HCT116 (cell line): Measurements from ENCODE around the gene TRPM6. TPM values are rescaled to one million over a fixed set of nuclear protein-coding genes. Genes with fewer than 3 reads are reported as not detected.

Experiments used
- ATAC-seq: fragments of 200-7000 bp; cut with Tn5 transposase; 2 replicates; pipeline ENCODE4 v1.9.1; 2020; ENCODE audit warnings: mild to moderate bottlenecking, moderate library complexity
- BruUV-seq: library from RNA; stranded (reverse); fragments of 400-500 nt; replicated peaks from 2 replicates; lab custom pipeline; 2021; lab: Mats Ljungman, UMichigan
- CTCF ChIA-PET: fragments of 300-600 bp; sonication (Branson Sonifier 250); formaldehyde crosslinking; loops from one replicate; lab custom pipeline; 2021; ENCODE audit warnings: antibody characterized with exemption; lab: Charles Lee
- POLR2A ChIA-PET: fragments of 300-600, 350-600 bp; sonication (Branson Sonifier 250); formaldehyde crosslinking; loops from one replicate; lab custom pipeline; 2021; ENCODE audit warnings: antibody characterized with exemption; lab: Charles Lee
- RAD21 ChIA-PET, 2 experiments: fragments of 300-600 bp; sonication (Branson Sonifier 250); formaldehyde crosslinking; loops; one replicate each; lab custom pipeline; 2023; ENCODE audit warnings: low total read pairs in 2 of 2; ENCODE audit not compliant: uncharacterized antibody in 2 of 2, unreplicated experiment in 2 of 2, low non-redundant PET in 1 of 2; lab: Charles Lee
- DNase-seq: peaks from one replicate; pipeline ENCODE4 v3.0.0-alpha.2; 2010; ENCODE audit warnings: low read depth, low spot score
- H2AFZ ChIP-seq: fragments of 200-600 bp; shearing (Covaris generic), sonication (generic); 2 replicates; pipeline ENCODE4 v1.6.1; 2017; ENCODE audit warnings: low read depth, mixed run types, mixed read lengths, antibody characterized with exemption, low read length; ENCODE audit not compliant: poor library complexity, severe bottlenecking
- H3K27ac ChIP-seq: 2 replicates; pipeline ENCODE4 v1.5.1; 2012; ENCODE audit warnings: low read depth, low read length
- H3K27me3 ChIP-seq: fragments of 200-600 bp; sonication (generic); 2 replicates; pipeline ENCODE4 v1.6.1; 2016; ENCODE audit warnings: mixed run types, low read length, mixed read lengths; ENCODE audit not compliant: insufficient read depth
- H3K36me3 ChIP-seq, 2 experiments: fragments of 200-500 bp in 1 of 2; fragments of 200-600 bp in 1 of 2; sonication (Bioruptor generic) in 1 of 2; sonication (generic) in 1 of 2; 2 replicates each; pipeline versions ENCODE4 v1.5.1 to v1.6.1; 2014 to 2016; ENCODE audit warnings: low read length in 2 of 2, inconsistent platforms in 1 of 2, mixed read lengths in 1 of 2, mixed run types in 1 of 2; ENCODE audit not compliant: insufficient read depth in 2 of 2, control insufficient read depth in 1 of 2
- H3K4me1 ChIP-seq, 2 experiments: fragments of 200-600 bp in 1 of 2; sonication (generic) in 1 of 2; 2 replicates each; pipeline versions ENCODE4 v1.5.1 to v1.6.1; 2012 to 2017; ENCODE audit warnings: low read length in 2 of 2, inconsistent platforms in 1 of 2, mild to moderate bottlenecking in 1 of 2, mixed read lengths in 1 of 2, mixed run types in 1 of 2, moderate library complexity in 1 of 2; ENCODE audit not compliant: insufficient read depth in 2 of 2, control insufficient read depth in 1 of 2
- H3K4me2 ChIP-seq: fragments of 200-600 bp; sonication (generic); 2 replicates; pipeline ENCODE4 v1.6.1; 2017; ENCODE audit warnings: mixed run types, low read length, mixed read lengths
- H3K4me3 ChIP-seq, 2 experiments: fragments of 200-600 bp in 1 of 2; sonication (generic) in 1 of 2; replicated peaks in 1 of 2; 2 replicates each; pipeline ENCODE4 v1.5.1; 2011 to 2016; ENCODE audit warnings: low read length in 2 of 2, control low read depth in 1 of 2, low read depth in 1 of 2, mild to moderate bottlenecking in 1 of 2, mixed read lengths in 1 of 2, mixed run types in 1 of 2
- H3K79me2 ChIP-seq: fragments of 200-600 bp; sonication (generic); 2 replicates; pipeline ENCODE4 v1.6.1; 2017; ENCODE audit warnings: mild to moderate bottlenecking, mixed run types, low read length, moderate library complexity, mixed read lengths; ENCODE audit not compliant: insufficient read depth
- H3K9ac ChIP-seq: fragments of 200-600 bp; sonication (generic); 2 replicates; pipeline ENCODE4 v1.6.1; 2016; ENCODE audit warnings: low read length, mixed read lengths
- H3K9me2 ChIP-seq: fragments of 200-600 bp; sonication (generic), shearing (Covaris generic); 2 replicates; pipeline ENCODE4 v1.6.1; 2017; ENCODE audit warnings: mixed run types, mild to moderate bottlenecking, moderate library complexity; ENCODE audit not compliant: insufficient read depth
- H3K9me3 ChIP-seq, 2 experiments: fragments of 200-500 bp in 1 of 2; fragments of 200-600 bp in 1 of 2; sonication (Bioruptor generic) in 1 of 2; sonication (generic) in 1 of 2; 2 replicates each; pipeline ENCODE4 v1.6.1; 2014 to 2017; ENCODE audit warnings: low read length in 2 of 2, mixed read lengths in 2 of 2, inconsistent platforms in 1 of 2, low read depth in 1 of 2, mild to moderate bottlenecking in 1 of 2, mixed run types in 1 of 2, moderate library complexity in 1 of 2; ENCODE audit not compliant: control insufficient read depth in 1 of 2, insufficient read depth in 1 of 2
- H4K20me1 ChIP-seq: fragments of 200-600 bp; sonication (generic), shearing (Covaris generic); 2 replicates; pipeline ENCODE4 v1.6.1; 2017; ENCODE audit warnings: mixed run types, mild to moderate bottlenecking, moderate library complexity; ENCODE audit not compliant: insufficient read depth
- CEBPB ChIP-seq: IDR thresholded peaks from 2 replicates; pipeline ENCODE4 v1.6.1; 2012; ENCODE audit warnings: low read depth
- EGR1 ChIP-seq: IDR thresholded peaks from 2 replicates; pipeline ENCODE4 v1.6.1; 2012; ENCODE audit warnings: low read depth
- EZH2 ChIP-seq: fragments of 200-600 bp; sonication (generic); IDR thresholded peaks from 2 replicates; pipeline ENCODE4 v1.6.1; 2017; ENCODE audit warnings: antibody characterized with exemption, mixed run types
- EZH2phosphoT487 ChIP-seq: fragments of 200-600 bp; IDR thresholded peaks from 2 replicates; pipeline ENCODE4 v1.6.1; 2018; ENCODE audit warnings: antibody characterized with exemption, borderline replicate concordance
- JUND ChIP-seq: IDR thresholded peaks from 2 replicates; pipeline ENCODE4 v1.6.1; 2012
- POLR2A ChIP-seq: IDR thresholded peaks from 2 replicates; pipeline ENCODE4 v1.7.0; 2011; ENCODE audit warnings: borderline replicate concordance; ENCODE audit not compliant: insufficient read depth, insufficient read length; ENCODE audit errors: extremely low read depth
- POLR2AphosphoS5 ChIP-seq: IDR thresholded peaks from 2 replicates; pipeline ENCODE4 v1.6.1; 2011; ENCODE audit warnings: mild to moderate bottlenecking, low read depth, low read length, moderate library complexity
- REST ChIP-seq: IDR thresholded peaks from 2 replicates; pipeline ENCODE4 v1.6.1; 2012; ENCODE audit warnings: low read depth
- SIN3A ChIP-seq: IDR thresholded peaks from 2 replicates; pipeline ENCODE4 v1.6.1; 2012; ENCODE audit warnings: low read depth
- SP1 ChIP-seq: IDR thresholded peaks from 2 replicates; pipeline ENCODE4 v1.6.1; 2012; ENCODE audit warnings: low read depth
- TCF7L2 ChIP-seq: IDR thresholded peaks from 2 replicates; pipeline ENCODE4 v1.7.0; 2011; ENCODE audit warnings: borderline replicate concordance, inconsistent platforms; ENCODE audit not compliant: insufficient read depth, insufficient read length; ENCODE audit errors: extremely low read depth
- YY1 ChIP-seq: IDR thresholded peaks from 2 replicates; pipeline ENCODE4 v1.6.1; 2011; ENCODE audit warnings: low read length, low read depth, moderate library complexity, mild to moderate bottlenecking; ENCODE audit not compliant: insufficient replicate concordance; ENCODE audit errors: extremely low read depth
- ZBTB33 ChIP-seq: IDR thresholded peaks from 2 replicates; pipeline ENCODE4 v1.6.1; 2011; ENCODE audit warnings: mild to moderate bottlenecking, low read length, moderate library complexity; ENCODE audit not compliant: insufficient replicate concordance; ENCODE audit errors: extremely low read depth
- ZFX ChIP-seq: fragments of 450-650 bp; IDR thresholded peaks from 2 replicates; pipeline ENCODE4 v1.6.1; 2017
- ZNF274 ChIP-seq: fragments of 200-500 bp; sonication (Bioruptor generic); IDR thresholded peaks from 2 replicates; pipeline ENCODE4 v1.6.1; 2014; ENCODE audit warnings: mild to moderate bottlenecking, low read depth, low read length, inconsistent platforms
- intact Hi-C: fragments of 100-400 bp; cut with micrococcal nuclease; formaldehyde crosslinking; loops from 2 replicates; pipeline ENCODE4 v1.10.0; 2022
- total RNA-seq: library from RNA; stranded (reverse); gene quantifications from one replicate; pipeline ENCODE4 v1.2.1, GENCODE V29; 2021; ENCODE audit not compliant: unreplicated experiment
- TF ChIP-seq, protein P1 (sequence below): IDR thresholded peaks from 2 replicates; pipeline ENCODE4 v1.6.1; 2012
- TF ChIP-seq, protein P2 (sequence below), 3 experiments: fragments of 200-600 bp in 1 of 3; sonication (generic) in 1 of 3; IDR thresholded peaks in 2 of 3; conservative IDR thresholded peaks in 1 of 3; 2 replicates each; pipeline ENCODE4 v1.5.1; 2012 to 2017; ENCODE audit warnings: low read depth in 2 of 3, low read length in 2 of 3, antibody characterized with exemption in 1 of 3, borderline replicate concordance in 1 of 3, control low read depth in 1 of 3, mild to moderate bottlenecking in 1 of 3, mixed read lengths in 1 of 3, mixed run types in 1 of 3, moderate library complexity in 1 of 3; ENCODE audit not compliant: insufficient read depth in 1 of 3
- TF ChIP-seq, protein P3 (sequence below): IDR thresholded peaks from 2 replicates; pipeline ENCODE4 v1.6.1; 2012

The TRPM6 gene
- total RNA-seq, 1 experiment from 2014 or later: 0.44 TPM

GRCh38 chr9:74855072-74855471 lies 32.6 kb downstream of the TRPM6 start:
- Histone ChIP-seq H3K79me2 (no peaks in the 10 kb centered on the region), H3K9me2 (no peaks in the 10 kb centered on the region), H3K4me3 (no peak overlapping the region), H2AFZ (no peak overlapping the region), H3K9ac (no peak overlapping the region), H4K20me1 (no peaks in the 10 kb centered on the region), H3K27ac (no peak overlapping the region), H3K4me1 (peaks cover 0 to 5% of the 10 kb centered on the region in 2 experiments; a peak in 1 of 4 replicates), H3K36me3 (no peaks in the 10 kb centered on the region), H3K27me3 (no peaks in the 10 kb centered on the region), H3K4me2 (no peak overlapping the region), H3K9me3 (no peaks in the 10 kb centered on the region)
- CTCF ChIA-PET: no interaction called here
- TF ChIP-seq, protein P1, sequence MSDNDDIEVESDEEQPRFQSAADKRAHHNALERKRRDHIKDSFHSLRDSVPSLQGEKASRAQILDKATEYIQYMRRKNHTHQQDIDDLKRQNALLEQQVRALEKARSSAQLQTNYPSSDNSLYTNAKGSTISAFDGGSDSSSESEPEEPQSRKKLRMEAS: no peak
- TF ChIP-seq EZH2phosphoT487: no peak
- no peak for TF ChIP-seq EZH2
- TF ChIP-seq, protein P2, sequence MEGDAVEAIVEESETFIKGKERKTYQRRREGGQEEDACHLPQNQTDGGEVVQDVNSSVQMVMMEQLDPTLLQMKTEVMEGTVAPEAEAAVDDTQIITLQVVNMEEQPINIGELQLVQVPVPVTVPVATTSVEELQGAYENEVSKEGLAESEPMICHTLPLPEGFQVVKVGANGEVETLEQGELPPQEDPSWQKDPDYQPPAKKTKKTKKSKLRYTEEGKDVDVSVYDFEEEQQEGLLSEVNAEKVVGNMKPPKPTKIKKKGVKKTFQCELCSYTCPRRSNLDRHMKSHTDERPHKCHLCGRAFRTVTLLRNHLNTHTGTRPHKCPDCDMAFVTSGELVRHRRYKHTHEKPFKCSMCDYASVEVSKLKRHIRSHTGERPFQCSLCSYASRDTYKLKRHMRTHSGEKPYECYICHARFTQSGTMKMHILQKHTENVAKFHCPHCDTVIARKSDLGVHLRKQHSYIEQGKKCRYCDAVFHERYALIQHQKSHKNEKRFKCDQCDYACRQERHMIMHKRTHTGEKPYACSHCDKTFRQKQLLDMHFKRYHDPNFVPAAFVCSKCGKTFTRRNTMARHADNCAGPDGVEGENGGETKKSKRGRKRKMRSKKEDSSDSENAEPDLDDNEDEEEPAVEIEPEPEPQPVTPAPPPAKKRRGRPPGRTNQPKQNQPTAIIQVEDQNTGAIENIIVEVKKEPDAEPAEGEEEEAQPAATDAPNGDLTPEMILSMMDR (IDR thresholded peaks at IDR 0.05 in 2 of 3, conservative IDR thresholded peaks at IDR 0.05 in 1 of 3; ENCODE audit: borderline replicate concordance in 1 of 3, insufficient read depth in 1 of 3, low read depth in 2 of 3, low read length in 2 of 3): no peak
- TF ChIP-seq SIN3A: no peak
- no peak for TF ChIP-seq POLR2A
- TF ChIP-seq YY1: no peak
- no peak for TF ChIP-seq ZBTB33
- TF ChIP-seq JUND: no peak
- no peak for TF ChIP-seq CEBPB
- TF ChIP-seq ZNF274: no peak
- TF ChIP-seq EGR1: no peak
- TF ChIP-seq POLR2AphosphoS5: no peak
- TF ChIP-seq, protein P3, sequence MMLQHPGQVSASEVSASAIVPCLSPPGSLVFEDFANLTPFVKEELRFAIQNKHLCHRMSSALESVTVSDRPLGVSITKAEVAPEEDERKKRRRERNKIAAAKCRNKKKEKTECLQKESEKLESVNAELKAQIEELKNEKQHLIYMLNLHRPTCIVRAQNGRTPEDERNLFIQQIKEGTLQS: no peak
- no peak for TF ChIP-seq ZFX
- TF ChIP-seq SP1: no peak
- TF ChIP-seq REST: no peak
- no peak for TF ChIP-seq TCF7L2
- RAD21 ChIA-PET: no interaction called here
- no TSS peak for BruUV-seq
- ATAC-seq (no peak), DNase-seq (no peak)
- intact Hi-C loops: no loop called here
- POLR2A ChIA-PET: no interaction called here
